A549 (cell line): ENCODE data around the gene KLRC2. TPM values are rescaled to one million over a fixed set of nuclear protein-coding genes. Genes with fewer than 3 reads are reported as not detected.
"Not testable (repeated sequence)": the region's sequence is repeated elsewhere in the genome, so short reads cannot be mapped to it uniquely, and the experiment has no call there.

Experiments used
- ATAC-seq, 2 experiments: fragments of 200-7000 bp in 1 of 2; fragments of >200 bp in 1 of 2; cut with Nextera tagmentation in 1 of 2; cut with Tn5 transposase in 1 of 2; 3 replicates each; pipeline versions ENCODE4 v1.8.0 to v1.9.1; 2018 to 2020; ENCODE audit warnings: mild to moderate bottlenecking in 1 of 2, moderate library complexity in 1 of 2
- CTCF ChIA-PET: fragments of 300-600 bp; sonication (Branson Sonifier 250); formaldehyde crosslinking; extraction: SDS; loops from one replicate; lab custom pipeline; 2021; ENCODE audit warnings: antibody characterized with exemption, inconsistent platforms; lab: Yijun Ruan, JAX
- POLR2A ChIA-PET: fragments of 350-600 bp; formaldehyde crosslinking; extraction: SDS; loops from one replicate; lab custom pipeline; 2021; ENCODE audit warnings: antibody characterized with exemption, inconsistent platforms; lab: Yijun Ruan, JAX
- DNase-seq, 2 experiments: peaks; one replicate each; pipeline versions ENCODE4 v3.0.0 to v3.0.0-alpha.2; 2011 to 2016; ENCODE audit warnings: low read depth in 1 of 2, low spot score in 1 of 2
- FAIRE-seq: peaks from 2 replicates; lab custom pipeline; 2011; peaks lifted over from hg19 to GRCh38; lab: Jason Lieb, UNC
- H3K27ac ChIP-seq, 2 experiments: fragments of >200 bp; sonication (Bioruptor Twin); formaldehyde crosslinking; 3 replicates each; pipeline ENCODE4 v1.5.1; 2016 to 2017
- H3K4me1 ChIP-seq: fragments of >200 bp; sonication (Bioruptor Twin); formaldehyde crosslinking; 3 replicates; pipeline ENCODE4 v1.6.1; 2016
- H3K4me2 ChIP-seq: fragments of >200 bp; sonication (Bioruptor Twin); formaldehyde crosslinking; 3 replicates; pipeline ENCODE4 v1.6.1; 2016
- H3K4me3 ChIP-seq: fragments of >200 bp; sonication (Bioruptor Twin); formaldehyde crosslinking; 3 replicates; pipeline ENCODE4 v1.5.1; 2016
- H3K9me3 ChIP-seq: fragments of >200 bp; sonication (Bioruptor Twin); formaldehyde crosslinking; 3 replicates; pipeline ENCODE4 v1.6.1; 2016
- BHLHE40 ChIP-seq: IDR thresholded peaks from 2 replicates; pipeline ENCODE4 v1.6.1; 2012; ENCODE audit warnings: low read depth, low read length, inconsistent platforms
- CBX2 ChIP-seq: fragments of 200-600 bp; sonication (generic); IDR thresholded peaks from 2 replicates; pipeline ENCODE4 v1.6.1; 2016; ENCODE audit warnings: low read depth, mild to moderate bottlenecking, borderline replicate concordance
- CBX8 ChIP-seq: fragments of 200-600 bp; sonication (generic); IDR thresholded peaks from 2 replicates; pipeline ENCODE4 v1.6.1; 2016
- CHD4 ChIP-seq: fragments of 200-600 bp; sonication (generic); IDR thresholded peaks from 2 replicates; pipeline ENCODE4 v1.6.1; 2016; ENCODE audit warnings: antibody characterized with exemption, mild to moderate bottlenecking, borderline replicate concordance
- EHF ChIP-seq: fragments of 250-450 bp; sonication (Bioruptor Pico); IDR thresholded peaks from 2 replicates; pipeline ENCODE4 v1.5.0; 2020; ENCODE audit warnings: mild to moderate bottlenecking
- FOSB ChIP-seq: fragments of 250-450 bp; sonication (Bioruptor Pico); IDR thresholded peaks from 2 replicates; pipeline ENCODE4 v1.5.0; 2020; ENCODE audit warnings: mild to moderate bottlenecking, moderate library complexity
- GATA3 ChIP-seq: IDR thresholded peaks from 2 replicates; pipeline ENCODE4 v1.6.1; 2012; ENCODE audit warnings: borderline replicate concordance
- HEYL ChIP-seq: fragments of 250-450 bp; sonication (Bioruptor Pico); IDR thresholded peaks from 2 replicates; pipeline ENCODE4 v1.8.0; 2021; ENCODE audit warnings: mild to moderate bottlenecking, moderate library complexity
- HOXA7 ChIP-seq: fragments of 250-450 bp; sonication (Bioruptor Pico); IDR thresholded peaks from 2 replicates; pipeline ENCODE4 v1.5.0; 2020; ENCODE audit warnings: mild to moderate bottlenecking, moderate library complexity
- HOXB13 ChIP-seq: fragments of 250-450 bp; sonication (Bioruptor Pico); IDR thresholded peaks from 2 replicates; pipeline ENCODE4 v1.5.0; 2020; ENCODE audit warnings: low read depth, mild to moderate bottlenecking, moderate library complexity
- HOXB5 ChIP-seq: fragments of 250-450 bp; sonication (Bioruptor Pico); IDR thresholded peaks from 2 replicates; pipeline ENCODE4 v1.5.0; 2020; ENCODE audit warnings: mild to moderate bottlenecking, moderate library complexity
- MAZ ChIP-seq: fragments of 150-350 bp; IDR thresholded peaks from 2 replicates; pipeline ENCODE4 v1.6.1; 2014; ENCODE audit warnings: antibody characterized with exemption, low read depth, low read length, borderline replicate concordance
- MYC ChIP-seq: IDR thresholded peaks from 2 replicates; pipeline ENCODE4 v1.6.1; 2012; ENCODE audit warnings: mild to moderate bottlenecking, inconsistent platforms, low read length, improper control_type of control experiment, borderline replicate concordance
- PBX3 ChIP-seq: IDR thresholded peaks from 2 replicates; pipeline ENCODE4 v1.6.1; 2012
- POLR2AphosphoS2 ChIP-seq: conservative IDR thresholded peaks from 2 replicates; pipeline ENCODE4 v1.6.1; 2012; ENCODE audit warnings: low read length, improper control_type of control experiment, inconsistent platforms
- RCOR1 ChIP-seq: fragments of 150-350 bp; IDR thresholded peaks from 2 replicates; pipeline ENCODE4 v1.6.1; 2014; ENCODE audit warnings: antibody characterized with exemption, low read length, low read depth
- REST ChIP-seq: fragments of 200-600 bp; sonication (generic); IDR thresholded peaks from 2 replicates; pipeline ENCODE4 v1.6.1; 2016; ENCODE audit warnings: antibody characterized with exemption, mild to moderate bottlenecking, moderate library complexity
- RFX5 ChIP-seq: fragments of 450-650 bp; IDR thresholded peaks from 2 replicates; pipeline ENCODE4 v1.7.1; 2014; ENCODE audit warnings: antibody characterized with exemption, mild to moderate bottlenecking, moderate library complexity
- SMC3 ChIP-seq: fragments of >200 bp; sonication (Bioruptor Twin); formaldehyde crosslinking; IDR thresholded peaks from 3 replicates; pipeline ENCODE4 v1.6.1; 2018; ENCODE audit warnings: inconsistent platforms
- ZNF302 ChIP-seq: fragments of 250-450 bp; sonication (Bioruptor Pico); IDR thresholded peaks from 2 replicates; pipeline ENCODE4 v1.9.0; 2021; ENCODE audit warnings: inconsistent platforms, mild to moderate bottlenecking, moderate library complexity
- WGBS: methylation state at CpG from one replicate; pipeline ENCODE4 v1.1.6; 2017; ENCODE audit errors: missing lambda C conversion rate; 5-methylcytosine and 5-hydroxymethylcytosine counted together
- polyA plus RNA-seq, 4 experiments: library from polyadenylated mRNA; depleted of rRNA in 3 of 4; stranded (reverse); fragments of >200 nt; fragmentation: RNase III in 1 of 4; extraction: RNeasy Plus Mini Kit Qiagen cat#74134 plus additional on column Dnase treatment in 1 of 4; gene quantifications; 2 replicates in 3 of 4; 3 replicates in 1 of 4; pipeline ENCODE4 v1.2.3, GENCODE V29; 2011 to 2017
- TF ChIP-seq, protein P1 (sequence below): IDR thresholded peaks from 2 replicates; pipeline ENCODE4 v1.6.1; 2012; ENCODE audit warnings: low read depth, borderline replicate concordance
- TF ChIP-seq, protein P2 (sequence below): fragments of >200 bp; sonication (Bioruptor Twin); formaldehyde crosslinking; IDR thresholded peaks from 2 replicates; pipeline ENCODE4 v1.6.1; 2016
- TF ChIP-seq, protein P3 (sequence below): fragments of >200 bp; sonication (Bioruptor Twin); formaldehyde crosslinking; IDR thresholded peaks from 3 replicates; pipeline ENCODE4 v1.5.1; 2016

KLRC2 gene
- polyA plus RNA-seq, 2 of the 4 experiments (the other 2 are of a cell fraction) = 0.25 to 0.52 TPM

DNA sequence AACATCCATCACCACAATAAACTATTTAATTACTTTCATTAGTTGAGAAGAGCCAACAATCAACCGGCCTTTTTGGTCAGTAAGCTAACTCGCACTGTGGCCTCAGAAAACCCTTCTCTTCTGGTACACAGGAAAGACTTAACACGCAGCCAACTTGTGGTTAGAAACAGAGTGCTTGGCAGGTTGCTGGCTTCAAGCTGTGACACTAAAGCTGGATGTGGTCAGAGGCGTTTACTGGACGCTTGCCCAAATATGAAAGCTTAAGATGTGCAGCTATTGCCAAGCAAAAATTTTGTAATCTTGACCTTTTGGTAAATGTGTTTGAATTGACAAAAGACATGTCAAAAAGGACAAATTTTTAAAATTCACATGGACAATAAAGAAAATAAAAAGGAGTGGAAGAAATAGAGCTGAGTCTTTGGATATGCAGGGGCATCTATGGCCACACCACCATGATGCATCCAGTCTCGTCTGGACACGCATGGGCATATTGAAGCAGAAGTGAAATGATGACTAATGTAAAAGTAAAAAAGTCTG is 43.3 kb downstream of the KLRC2 start (continued):
- no peak for TF ChIP-seq REST
- TF ChIP-seq, protein P1, sequence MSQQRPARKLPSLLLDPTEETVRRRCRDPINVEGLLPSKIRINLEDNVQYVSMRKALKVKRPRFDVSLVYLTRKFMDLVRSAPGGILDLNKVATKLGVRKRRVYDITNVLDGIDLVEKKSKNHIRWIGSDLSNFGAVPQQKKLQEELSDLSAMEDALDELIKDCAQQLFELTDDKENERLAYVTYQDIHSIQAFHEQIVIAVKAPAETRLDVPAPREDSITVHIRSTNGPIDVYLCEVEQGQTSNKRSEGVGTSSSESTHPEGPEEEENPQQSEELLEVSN = no peak
- no peak for TF ChIP-seq HOXB5 (CRISPR knock-in tag)
- TF ChIP-seq EHF = no peak
- TF ChIP-seq RFX5 = no peak
- TF ChIP-seq ZNF302 (CRISPR knock-in tag) = no peak
- no peak for TF ChIP-seq HEYL (CRISPR knock-in tag)
- no peak for TF ChIP-seq PBX3
- TF ChIP-seq BHLHE40 = no peak
- TF ChIP-seq CBX8 = no peak

GRCh38 chr12:10390991-10391390 is 44.8 kb downstream of the KLRC2 start:
- H3K4me2 ChIP-seq, H3K27ac ChIP-seq, CTCF ChIA-PET, ATAC-seq, H3K4me3 ChIP-seq, FAIRE-seq, POLR2A ChIA-PET, DNase-seq, H3K9me3 ChIP-seq: not testable (repeated sequence)
- peaks cover 22% of the 10 kb centered on the region for H3K4me1 ChIP-seq
- 91% methylated on average over 7 of the region's 7 CpGs for WGBS

- WGBS = 88% methylated on average over 1 of the region's 1 CpG
- TF ChIP-seq POLR2AphosphoS2 = no peak
- no peak for TF ChIP-seq FOSB (CRISPR knock-in tag)
- no peak for TF ChIP-seq HEYL (CRISPR knock-in tag)
- TF ChIP-seq HOXB13 (CRISPR knock-in tag) = no peak
- no peak for TF ChIP-seq EHF
Observed at GRCh38 chr12:10389904-10390303, 45.9 kb downstream of the KLRC2 start, which contains the start of gene KLRK1. Gene KLRK1 (minus strand): TSS chr12:10390041. CDS start chr12:10388810, 1,231 bp downstream.

GRCh38 chr12:10388624-10389413 is 47.0 kb downstream of the KLRC2 start:
- Histone ChIP-seq H3K27ac (no peak overlapping the region), H3K4me2 (no peak overlapping the region), H3K4me1 (peaks cover 20% of the 10 kb centered on the region), H3K9me3 (peaks cover 10% of the 10 kb centered on the region; the same call in 2 of the 3 replicates), H3K4me3 (no peak overlapping the region)
- ChIA-PET CTCF (no interaction called here), POLR2A (no interaction called here)
- 73% methylated on average over 9 of the region's 9 CpGs for WGBS
- no peak for ATAC-seq
- no peak for FAIRE-seq
- no peak for DNase-seq
- TF ChIP-seq RCOR1 (no peak), SMC3 (no peak), MAZ (no peak), GATA3 (no peak), ZNF302 (CRISPR knock-in tag) (no peak), MYC (no peak), POLR2AphosphoS2 (no peak), CBX2 (no peak), CHD4 (no peak), HOXA7 (CRISPR knock-in tag) (no peak), HOXB13 (CRISPR knock-in tag) (no peak)
- TF ChIP-seq, protein P2, sequence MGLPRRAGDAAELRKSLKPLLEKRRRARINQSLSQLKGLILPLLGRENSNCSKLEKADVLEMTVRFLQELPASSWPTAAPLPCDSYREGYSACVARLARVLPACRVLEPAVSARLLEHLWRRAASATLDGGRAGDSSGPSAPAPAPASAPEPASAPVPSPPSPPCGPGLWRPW = no peak
- TF ChIP-seq, protein P3, sequence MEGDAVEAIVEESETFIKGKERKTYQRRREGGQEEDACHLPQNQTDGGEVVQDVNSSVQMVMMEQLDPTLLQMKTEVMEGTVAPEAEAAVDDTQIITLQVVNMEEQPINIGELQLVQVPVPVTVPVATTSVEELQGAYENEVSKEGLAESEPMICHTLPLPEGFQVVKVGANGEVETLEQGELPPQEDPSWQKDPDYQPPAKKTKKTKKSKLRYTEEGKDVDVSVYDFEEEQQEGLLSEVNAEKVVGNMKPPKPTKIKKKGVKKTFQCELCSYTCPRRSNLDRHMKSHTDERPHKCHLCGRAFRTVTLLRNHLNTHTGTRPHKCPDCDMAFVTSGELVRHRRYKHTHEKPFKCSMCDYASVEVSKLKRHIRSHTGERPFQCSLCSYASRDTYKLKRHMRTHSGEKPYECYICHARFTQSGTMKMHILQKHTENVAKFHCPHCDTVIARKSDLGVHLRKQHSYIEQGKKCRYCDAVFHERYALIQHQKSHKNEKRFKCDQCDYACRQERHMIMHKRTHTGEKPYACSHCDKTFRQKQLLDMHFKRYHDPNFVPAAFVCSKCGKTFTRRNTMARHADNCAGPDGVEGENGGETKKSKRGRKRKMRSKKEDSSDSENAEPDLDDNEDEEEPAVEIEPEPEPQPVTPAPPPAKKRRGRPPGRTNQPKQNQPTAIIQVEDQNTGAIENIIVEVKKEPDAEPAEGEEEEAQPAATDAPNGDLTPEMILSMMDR = no peak

More at GRCh38 chr12:10389904-10390303, 45.9 kb downstream of the KLRC2 start, which contains the start of gene KLRK1:
- POLR2A ChIA-PET = no interaction called here
- Histone ChIP-seq H3K27ac (no peak within 1 kb of the TSS), H3K4me3 (no peak within 1 kb of the TSS), H3K9me3 (no peaks in the 10 kb centered on the region; the same call in 2 of the 3 replicates), H3K4me1 (peaks cover 21% of the 10 kb centered on the region), H3K4me2 (no peak within 1 kb of the TSS)
- ATAC-seq (no peak), FAIRE-seq (no peak), DNase-seq (no peak)
- CTCF ChIA-PET = no interaction called here
